ENCODE data around the gene STAC.

STAC gene

DNA sequence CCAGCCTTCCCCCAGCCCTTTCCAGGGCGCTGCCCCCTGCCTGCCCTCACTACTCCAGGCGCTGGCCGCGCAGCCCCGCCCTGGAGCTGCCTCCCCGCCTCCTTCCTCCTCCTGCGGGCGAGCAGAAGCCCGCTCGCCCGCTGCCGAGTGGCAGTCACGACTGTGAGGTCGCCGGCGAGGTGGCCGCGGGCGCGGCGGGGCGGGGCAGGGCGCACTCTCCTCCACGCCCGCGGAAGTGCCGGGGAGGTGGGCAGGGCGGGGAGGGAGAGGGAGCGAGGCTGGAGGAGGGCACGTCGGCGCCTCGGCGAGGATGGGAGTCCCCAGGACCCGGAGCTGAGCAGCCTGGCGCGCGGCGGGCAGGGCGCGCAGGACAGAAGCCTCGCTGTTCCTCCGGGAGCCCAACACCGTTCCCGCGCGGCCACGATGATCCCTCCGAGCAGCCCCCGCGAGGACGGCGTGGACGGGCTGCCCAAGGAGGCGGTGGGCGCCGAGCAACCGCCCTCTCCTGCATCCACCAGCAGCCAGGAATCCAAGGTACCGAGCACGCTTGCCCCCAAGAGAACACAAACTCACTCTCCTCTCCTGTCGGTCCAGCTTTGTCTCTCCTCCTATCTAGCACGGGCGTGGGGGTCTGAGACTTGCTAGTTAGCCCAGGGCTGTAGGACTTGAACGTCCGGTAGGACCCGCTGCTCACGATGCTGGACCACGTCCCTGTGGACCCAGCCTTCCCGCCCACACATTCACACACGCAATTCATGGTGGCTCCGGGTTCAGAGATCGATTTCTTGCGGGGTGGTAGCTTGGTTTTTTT lies at the start of gene STAC:
STAC (plus strand) TSS at position 284 of the 811 bp plus-strand sequence; CDS start at position 424, 140 bp downstream.
- DNase-seq (ENCODE audit: low spot score) = peak; percentile 59

GRCh38 chr3:36332139-36332538 lies 48.2 kb upstream of the STAC start:
- no peak for DNase-seq (ENCODE audit: low spot score)

DNA sequence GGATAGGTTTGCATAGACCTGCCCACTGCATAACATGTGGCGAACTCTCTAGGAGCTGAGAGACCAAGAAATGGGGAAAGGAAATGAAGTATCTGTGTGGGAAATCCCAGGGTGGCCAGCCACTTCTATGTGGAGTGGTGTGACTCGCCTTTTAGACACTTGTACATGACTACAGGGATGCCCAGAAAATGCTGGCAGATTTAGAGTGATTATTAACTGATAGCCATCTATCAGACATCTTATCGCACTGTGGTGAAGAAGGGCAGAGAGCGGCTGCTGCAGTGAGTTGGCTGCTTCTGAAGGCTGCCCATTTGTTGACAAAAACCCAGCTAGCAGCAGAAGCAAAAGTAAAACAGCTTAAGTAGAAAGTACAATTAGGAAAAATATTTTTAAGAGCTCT lies 18.1 kb upstream of the STAC start:
- no peak for DNase-seq (ENCODE audit: low spot score)

GRCh38 chr3:36362973-36363372 lies 17.3 kb upstream of the STAC start:
- DNase-seq (ENCODE audit: low spot score) = no peak

GRCh38 chr3:36364260-36364659 lies 16.0 kb upstream of the STAC start:
- DNase-seq (ENCODE audit: low spot score) = no peak

GRCh38 chr3:36365829-36366228 lies 14.5 kb upstream of the STAC start:
- DNase-seq (ENCODE audit: low spot score) = no peak

- DNase-seq (ENCODE audit: low spot score) = no peak
Measured at GRCh38 chr3:36366308-36366707, 14.0 kb upstream of the STAC start.

DNA sequence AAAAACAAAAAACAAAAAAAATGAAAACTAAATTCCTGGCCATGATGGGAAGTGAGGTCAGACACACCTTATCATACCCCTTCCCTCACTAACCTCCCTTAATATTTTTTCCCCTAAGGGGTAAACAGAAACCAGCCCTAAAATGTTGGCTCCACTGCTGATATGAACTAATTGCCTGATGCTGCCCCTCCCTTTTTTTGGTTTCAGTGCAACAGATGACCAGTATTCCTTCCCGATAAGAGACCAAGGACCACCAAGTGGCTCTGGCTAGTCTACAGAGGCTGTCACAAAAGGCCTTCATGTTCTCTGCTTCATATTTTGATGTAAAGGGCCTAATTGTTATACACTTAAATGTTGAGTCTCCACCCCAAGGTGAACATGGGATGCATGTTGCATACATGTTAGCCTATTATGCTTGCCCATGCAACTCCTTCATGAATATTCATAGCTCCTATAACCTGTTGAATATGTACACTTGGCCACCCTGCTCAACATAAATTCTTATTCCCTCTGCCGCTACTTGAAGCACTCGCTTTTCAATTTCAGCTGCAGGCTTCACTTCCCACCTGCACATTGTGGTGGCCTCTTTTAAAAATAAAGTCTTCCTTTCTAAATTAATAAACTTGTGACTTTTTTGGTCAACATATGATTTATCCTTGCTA lies 12.3 kb upstream of the STAC start:
- DNase-seq (ENCODE audit: low spot score) = no peak

- no peak for DNase-seq (ENCODE audit: low spot score)
Measured at GRCh38 chr3:36372534-36372935, 7.8 kb upstream of the STAC start.

DNA sequence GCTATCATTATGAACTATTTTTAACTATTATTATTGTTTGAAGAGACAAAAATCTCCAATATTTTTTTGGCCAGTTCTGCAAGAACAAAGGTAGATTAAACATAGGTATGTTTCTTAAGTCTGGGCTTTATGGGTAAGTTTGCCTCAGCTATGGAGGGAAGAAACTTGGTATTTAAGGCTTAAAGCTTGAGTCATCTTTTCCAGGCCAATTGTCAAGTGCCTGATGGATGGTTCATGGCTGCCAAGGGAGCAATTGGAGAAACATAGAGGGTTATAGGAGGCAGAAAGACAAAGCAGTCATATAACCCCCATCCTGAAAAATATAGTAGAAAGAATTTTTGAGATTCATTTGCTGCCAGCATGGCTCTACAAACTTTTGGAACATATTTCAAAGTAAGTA lies 7.2 kb upstream of the STAC start:
- no peak for DNase-seq (ENCODE audit: low spot score)

- DNase-seq (ENCODE audit: low spot score) = no peak
Measured at GRCh38 chr3:36373666-36374065, 6.6 kb upstream of the STAC start.

DNA sequence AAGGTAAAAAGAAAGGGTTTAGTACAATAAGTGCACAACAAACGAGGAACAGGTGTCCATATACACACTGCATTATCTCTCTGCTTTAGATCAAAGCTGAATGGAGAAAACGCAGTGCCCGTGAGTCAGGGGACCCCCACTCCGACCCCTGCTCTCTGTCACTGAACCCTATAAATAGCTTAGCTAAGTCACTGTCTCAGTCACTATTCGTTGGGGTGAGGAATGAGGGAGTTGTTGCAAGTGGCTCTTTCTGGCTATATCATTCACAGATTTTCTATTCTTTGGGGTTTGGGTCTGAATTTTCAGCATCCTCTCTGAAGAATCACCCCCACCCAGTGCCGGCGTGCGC lies 458 bp upstream of the STAC start:
- DNase-seq (ENCODE audit: low spot score) = no peak

DNA sequence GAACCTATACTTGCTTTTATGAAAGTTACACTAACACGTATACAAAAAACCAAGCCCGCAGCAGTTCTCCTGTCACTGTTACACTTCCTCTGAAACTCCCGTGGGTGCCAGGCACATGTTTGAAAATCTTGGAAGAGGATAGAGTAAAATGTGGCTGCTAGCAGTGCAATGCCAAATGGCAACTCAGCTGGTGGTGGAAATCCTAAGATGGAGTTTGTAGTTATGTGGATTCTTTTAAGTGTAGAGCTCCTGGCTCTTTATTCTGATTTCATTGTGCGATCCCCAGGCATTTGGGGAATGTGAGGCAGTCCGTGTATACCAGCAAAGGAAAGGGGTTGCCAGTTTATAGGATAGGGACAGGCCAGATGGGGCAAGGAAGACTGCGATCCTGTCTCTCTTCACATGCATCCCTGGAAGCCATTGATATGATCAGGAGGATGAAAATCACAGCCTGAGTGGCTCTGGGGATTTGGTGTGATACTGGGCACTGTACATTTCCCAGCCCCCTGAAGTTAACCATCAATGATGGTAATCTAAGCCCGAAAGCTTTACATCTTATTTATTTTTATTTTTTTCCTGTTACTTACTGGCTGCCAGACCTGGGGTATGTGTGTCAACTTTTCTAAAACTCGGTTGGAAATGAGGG lies 1.1 kb downstream of the STAC start:
- no peak for DNase-seq (ENCODE audit: low spot score)

- no peak for DNase-seq (ENCODE audit: low spot score)
Measured at GRCh38 chr3:36393563-36393962, 13.3 kb downstream of the STAC start.

DNA sequence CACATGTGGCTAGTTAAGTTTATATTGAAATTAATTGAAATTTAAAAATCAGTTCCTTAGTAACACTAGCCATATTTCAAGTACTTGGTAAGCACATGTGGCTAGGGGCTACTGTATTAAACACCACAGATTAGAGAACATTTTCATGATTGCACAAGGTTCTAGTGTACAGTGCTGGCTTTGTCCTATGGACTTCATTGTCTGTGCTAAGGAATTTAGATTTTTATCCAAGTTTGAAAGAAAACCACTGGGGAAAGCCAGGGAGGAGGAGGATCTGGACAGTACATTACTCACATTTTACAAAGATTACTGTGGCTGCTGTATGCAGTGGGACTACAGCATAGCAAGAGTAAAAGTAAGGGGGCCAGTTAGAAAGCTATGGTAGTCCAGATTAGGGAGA lies 13.9 kb downstream of the STAC start:
- no peak for DNase-seq (ENCODE audit: low spot score)

- no peak for DNase-seq (ENCODE audit: low spot score)
Measured at GRCh38 chr3:36397841-36398240, 17.5 kb downstream of the STAC start.

DNA sequence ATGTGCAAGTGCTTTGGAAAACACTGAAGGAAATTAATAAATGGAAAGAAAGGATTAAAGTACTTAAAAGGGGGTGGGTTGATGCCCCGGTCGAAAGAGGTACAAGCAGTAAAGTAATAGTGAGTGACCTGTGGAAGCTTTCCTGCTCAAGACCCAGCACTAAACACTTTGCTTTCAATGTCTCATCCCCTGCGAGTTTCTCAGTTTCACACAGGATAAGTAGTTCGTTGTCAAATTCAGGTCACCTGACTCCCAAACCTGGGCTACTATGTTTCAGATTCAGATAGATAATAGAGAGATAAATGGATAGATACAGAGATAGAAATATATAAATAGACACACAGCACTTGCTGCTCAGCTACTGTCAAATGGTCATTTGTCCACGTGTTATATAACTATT lies 19.6 kb downstream of the STAC start:
- no peak for DNase-seq (ENCODE audit: low spot score)

DNA sequence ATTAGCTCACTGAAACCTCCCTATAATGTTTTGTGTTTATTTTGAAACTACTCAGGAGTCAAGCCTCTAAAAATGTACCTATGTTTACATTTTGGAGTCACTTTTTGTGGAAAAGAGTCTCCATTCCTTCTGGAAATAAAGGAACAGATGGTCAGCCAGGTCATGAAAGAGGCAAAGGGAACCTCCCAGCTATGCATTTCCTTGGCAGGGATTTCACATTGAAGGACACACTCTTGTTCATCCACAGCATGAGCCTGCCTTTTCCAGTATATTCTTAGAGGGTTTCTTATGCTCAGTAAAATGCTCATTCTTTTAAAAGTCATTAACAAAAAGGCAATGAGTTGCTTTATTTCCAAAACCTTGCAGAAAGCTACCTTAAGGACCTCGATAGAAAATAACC lies 20.8 kb downstream of the STAC start:
- DNase-seq (ENCODE audit: low spot score) = no peak

DNA sequence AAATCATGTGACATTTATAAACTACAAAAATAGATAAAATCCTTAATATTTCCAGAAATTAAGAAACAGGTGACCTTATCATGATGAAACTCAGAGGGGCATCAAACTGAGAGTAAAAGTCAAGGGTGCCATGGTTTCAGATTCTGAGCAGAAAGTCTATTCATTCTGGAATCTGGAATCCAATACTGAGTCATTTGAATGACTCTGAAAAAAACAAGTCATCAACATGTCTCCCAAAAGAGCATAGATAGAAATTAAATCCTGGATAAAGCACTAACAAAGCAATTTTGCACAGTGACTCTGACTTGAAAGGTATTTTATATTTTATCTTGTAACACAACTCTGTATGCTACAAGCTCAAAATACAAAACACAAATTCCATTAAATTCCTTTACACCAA lies 23.4 kb downstream of the STAC start:
- no peak for DNase-seq (ENCODE audit: low spot score)

- DNase-seq (ENCODE audit: low spot score) = no peak
Measured at GRCh38 chr3:36405190-36405589, 24.9 kb downstream of the STAC start.

GRCh38 chr3:36408146-36408545 lies 27.8 kb downstream of the STAC start:
- no peak for DNase-seq (ENCODE audit: low spot score)

GRCh38 chr3:36409862-36410261 lies 29.6 kb downstream of the STAC start:
- no peak for DNase-seq (ENCODE audit: low spot score)

GRCh38 chr3:36411587-36411986 lies 31.3 kb downstream of the STAC start:
- no peak for DNase-seq (ENCODE audit: low spot score)

All from D341Med (cell line).